Head of caudate nucleus (tissue), 42 donors: Measurements from ENCODE around the gene SLIT3.

Experiments
- DNase-seq, 42 donors: peaks; one replicate each; pipeline versions ENCODE4 v3.0.0 to v3.0.0-alpha.2; 2020 to 2021; ENCODE audit warnings: mixed read lengths in 7 of 42
- intact Hi-C: fragments of 100-400 bp; cut with DNase I; formaldehyde crosslinking; loops from one replicate; pipeline ENCODE4 v1.15.0; 2022

Gene SLIT3

DNA sequence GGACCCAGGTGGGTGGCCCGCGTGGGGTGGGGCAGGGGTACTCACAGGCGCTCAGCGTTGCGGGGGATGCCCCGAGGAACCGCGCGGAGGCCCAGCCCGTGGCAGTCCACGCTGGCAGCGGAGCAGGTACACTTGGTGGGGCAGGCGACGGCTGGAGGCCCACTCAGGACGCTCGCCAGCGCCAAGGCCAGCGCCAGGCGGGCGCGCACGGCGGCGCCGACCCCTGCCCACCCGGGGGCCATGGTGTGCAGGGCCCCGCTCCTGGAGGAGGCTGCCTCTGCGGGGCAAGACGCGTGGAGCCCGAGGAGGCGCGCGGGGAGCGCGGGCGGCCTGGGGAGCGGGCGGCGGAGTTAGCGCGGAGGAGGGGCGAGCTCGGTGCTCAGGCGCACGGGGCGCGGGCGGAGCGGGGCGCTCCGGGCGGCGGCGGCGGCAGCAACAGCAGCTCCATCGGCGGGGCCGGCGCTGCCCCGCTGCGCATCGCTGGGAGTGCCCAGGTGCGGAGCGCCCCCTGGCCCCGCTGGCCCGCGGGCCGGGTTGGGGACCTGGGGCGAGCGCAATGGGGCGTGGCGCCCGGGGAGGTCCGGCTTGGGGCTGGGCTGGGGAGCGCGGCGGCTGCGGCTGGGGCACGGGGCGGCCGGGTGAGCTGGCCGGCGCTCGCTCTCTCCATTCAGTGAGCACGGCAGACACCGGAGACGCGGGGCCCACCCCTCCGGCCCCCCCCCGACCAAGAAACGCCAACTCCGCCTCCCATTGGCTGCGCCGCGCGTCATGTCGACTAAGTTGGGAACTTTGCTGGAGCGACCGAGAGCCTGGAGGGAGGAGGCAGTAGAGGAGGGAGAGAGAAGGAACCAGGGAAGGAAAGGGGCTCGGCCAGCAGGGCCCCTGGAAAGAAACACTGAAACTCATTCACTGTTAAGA is at the start of gene SLIT3:
Gene SLIT3, minus strand, starts transcription at position 672 of the 918 bp plus-strand sequence. Its CDS starts 430 bp downstream, at position 242.
- intact Hi-C loops, result loop anchor here (5.0 kb wide), 1 partner anchor 313 kb away; no protein-coding TSS in a partner anchor
- peak in 41 of 42 donors; percentile 32 to 84 (median 64) for DNase-seq

DNA sequence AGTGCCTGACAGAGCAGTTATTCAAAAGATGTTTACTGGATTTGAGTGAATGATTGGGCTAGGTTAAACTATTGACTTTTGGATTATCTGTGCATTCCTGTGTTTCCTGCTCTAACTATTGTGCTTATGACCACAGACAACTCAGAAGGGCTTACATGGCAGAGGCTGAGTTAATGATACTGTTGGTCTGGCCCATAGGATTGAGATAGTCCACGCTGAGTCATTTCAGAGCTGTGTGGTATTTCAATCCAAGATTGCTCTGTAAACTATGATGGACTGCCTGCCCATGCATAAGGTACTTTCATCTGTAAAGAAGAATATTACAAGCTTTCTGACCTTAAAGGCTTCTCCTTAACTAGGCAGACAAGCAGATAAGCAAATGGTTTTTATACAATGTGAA is 49.1 kb upstream of the SLIT3 start:
- intact Hi-C loops, result no loop called here
- no peak for DNase-seq

DNA sequence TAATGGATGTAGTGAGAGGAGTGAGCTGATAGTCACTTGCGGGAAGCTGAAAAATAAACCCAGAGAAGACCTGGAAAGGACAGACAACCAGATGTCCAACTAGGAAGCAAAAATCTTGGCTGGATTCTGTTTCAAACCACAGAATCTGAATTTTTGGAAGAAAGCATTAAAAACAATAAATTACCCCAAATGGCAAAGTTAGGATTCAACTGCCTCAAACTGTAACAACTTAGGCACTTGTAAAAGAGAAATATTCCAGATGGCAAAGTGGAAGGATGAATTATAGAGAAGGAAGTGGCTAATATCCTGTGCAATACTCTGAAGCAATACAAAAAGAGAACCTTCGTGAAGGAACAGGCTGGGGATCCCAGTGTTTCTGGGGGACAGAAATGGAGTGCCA is 46.8 kb upstream of the SLIT3 start:
- intact Hi-C loops, result no loop called here
- DNase-seq, result no peak

DNA sequence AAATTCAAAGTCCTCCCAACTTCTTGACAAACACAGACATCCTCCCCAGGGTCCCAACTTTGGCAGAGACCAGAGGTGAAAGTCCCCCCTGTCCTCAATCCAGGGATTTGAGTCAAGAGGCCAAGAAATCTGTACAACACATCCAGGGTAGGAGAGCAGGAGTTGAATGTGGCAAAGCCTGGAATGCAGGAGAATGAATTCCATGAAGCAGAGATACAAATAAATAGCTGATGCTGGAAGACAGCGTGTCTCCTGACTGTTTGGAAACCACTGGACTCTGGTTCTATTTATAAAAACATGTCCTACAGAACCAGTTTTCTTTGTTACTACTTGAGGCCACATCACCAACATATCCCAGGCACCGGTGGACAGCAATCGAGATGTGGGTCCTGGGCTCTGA is 43.7 kb upstream of the SLIT3 start:
- intact Hi-C loops, result no loop called here
- no peak for DNase-seq

DNA sequence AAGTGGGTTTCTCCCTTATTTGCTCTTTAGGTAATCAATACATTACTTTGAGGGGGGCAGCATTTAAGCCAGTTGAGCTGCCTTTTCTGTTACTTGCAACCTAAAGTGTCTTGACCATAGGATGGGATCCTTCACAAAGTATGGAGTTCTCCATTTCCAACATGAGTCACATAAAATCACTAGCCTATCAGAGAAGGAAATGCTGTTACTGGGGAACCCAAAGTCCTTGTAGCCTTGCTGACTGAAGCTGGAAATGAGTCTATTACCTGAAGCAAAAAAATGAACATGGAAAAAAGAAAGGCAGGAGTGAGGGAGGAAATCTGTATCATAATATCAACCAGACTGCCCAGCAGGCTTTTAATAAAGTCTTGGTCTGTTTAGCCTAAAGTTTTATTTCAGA is 42.8 kb upstream of the SLIT3 start:
- intact Hi-C loops, result no loop called here
- no peak for DNase-seq

DNA sequence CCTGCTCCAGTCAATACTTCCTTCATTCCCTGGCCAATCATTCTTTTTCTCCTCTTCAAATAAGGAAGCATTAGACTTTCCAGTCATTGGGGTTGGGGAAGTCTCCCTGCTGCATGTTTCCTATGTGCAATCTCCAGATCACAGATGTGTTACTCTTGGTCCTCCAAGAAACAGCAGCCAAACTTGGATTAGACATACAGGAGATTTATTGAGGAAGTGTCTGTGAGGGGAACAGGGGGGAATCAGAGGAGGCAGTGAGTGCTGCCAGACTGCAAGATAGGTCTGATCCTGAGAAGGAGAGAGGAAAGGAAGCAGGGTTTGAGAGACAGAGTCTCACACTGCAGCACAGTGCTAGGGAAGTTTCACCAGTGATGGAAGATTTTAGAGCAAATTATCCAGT is 40.6 kb upstream of the SLIT3 start:
- DNase-seq, result no peak
- intact Hi-C loops, result no loop called here

DNA sequence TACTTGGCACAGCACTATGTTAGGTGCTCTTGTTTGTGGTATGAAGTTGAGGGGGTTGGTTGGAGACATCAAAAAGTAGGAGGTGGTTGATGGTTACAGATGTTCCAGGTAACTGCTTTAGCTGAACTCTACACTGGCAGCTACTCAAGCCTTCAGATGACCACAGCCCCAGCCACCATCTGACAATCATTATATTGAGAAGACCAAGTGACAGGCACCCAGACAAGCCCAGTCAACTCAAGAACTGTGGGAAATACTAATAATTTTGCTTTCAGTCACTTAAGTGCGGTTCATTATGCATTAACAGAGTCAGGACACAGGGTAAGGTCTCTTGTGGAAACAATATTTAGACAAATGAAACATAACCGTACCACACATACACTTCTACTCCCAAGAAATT is 38.9 kb upstream of the SLIT3 start:
- DNase-seq, result no peak
- intact Hi-C loops, result no loop called here

DNA sequence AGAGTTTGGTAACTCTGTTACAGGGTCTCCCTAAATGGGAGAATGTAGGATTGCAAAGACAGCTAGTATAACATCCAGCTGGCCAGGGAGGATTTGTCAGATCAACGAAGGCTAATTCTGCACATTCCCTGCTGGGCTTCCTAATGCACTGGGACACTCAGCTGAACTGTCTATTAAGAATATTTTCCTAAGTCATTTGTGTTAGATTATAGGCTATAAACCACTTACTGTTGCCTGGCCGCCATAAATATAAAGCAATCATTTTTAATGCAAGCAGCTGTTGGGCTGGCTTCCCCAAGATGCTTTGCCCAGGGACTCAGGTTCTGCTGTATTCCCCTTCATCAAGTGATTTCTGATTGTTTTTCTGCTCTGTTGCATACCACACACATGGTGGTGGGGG is 35.3 kb upstream of the SLIT3 start:
- intact Hi-C loops, result no loop called here
- no peak for DNase-seq

DNA sequence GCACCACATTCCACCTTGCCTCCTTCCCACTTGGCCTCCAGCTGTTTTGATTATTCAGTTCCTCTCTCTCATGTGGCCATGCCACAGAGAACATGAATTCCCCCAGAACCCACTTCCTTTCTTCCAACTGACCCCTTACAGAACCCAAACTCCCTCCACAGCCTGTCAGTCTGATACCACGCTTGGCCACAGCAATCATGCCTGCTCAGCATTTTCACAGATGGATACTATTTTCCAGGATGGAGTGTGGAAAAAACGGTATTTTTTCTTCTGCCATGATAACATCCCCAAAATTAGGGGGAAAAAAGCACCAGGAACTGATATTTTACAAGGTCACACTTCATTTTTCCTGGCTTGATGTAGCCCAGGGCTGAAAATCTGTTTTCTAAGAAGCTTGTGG is 34.9 kb upstream of the SLIT3 start:
- DNase-seq, result no peak
- intact Hi-C loops, result no loop called here

DNA sequence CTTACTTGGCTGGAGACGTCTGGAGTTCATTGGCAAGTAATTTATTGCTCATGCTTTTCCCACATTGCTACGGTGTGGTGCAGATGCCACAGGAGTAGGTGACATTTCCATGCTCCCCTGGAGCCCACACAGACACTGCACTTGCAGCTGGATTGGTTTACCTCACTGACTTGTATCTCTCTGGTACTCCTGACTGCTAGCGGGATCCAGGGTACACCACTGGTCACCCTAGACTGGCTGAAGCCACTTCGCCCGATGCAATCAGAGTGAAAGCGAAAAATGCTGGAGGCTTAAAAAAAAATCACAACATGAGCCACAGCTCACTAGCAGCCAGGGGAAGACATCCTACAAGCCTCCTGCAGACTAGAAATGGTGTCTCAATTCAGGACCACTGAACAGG is 32.6 kb upstream of the SLIT3 start:
- DNase-seq, result no peak
- intact Hi-C loops, result no loop called here

DNA sequence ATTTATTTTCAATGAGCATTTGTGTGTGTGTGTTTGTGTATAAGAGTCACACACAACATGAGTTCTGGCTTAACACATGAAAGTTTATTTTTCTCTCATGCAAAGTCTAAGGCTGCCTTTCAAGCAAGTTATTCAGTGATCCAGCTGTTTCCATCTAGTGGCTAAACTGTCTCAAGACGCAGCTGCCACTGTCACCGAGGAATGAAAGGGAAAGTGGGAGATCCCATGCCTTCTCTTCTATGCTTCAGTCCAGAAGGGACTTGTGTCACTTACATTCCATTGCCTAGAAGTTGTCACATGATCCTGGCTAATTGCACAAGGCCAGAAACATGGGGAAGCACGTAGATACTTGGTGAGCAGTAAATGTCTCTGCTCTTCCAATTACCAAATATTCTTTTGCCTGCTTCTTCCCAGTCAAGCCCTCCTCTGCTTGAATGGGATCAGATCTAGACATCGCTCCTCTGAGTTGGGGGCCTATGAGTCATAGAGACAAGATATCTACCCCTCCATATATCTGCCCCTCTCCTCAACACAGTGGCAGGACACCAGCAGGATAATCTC is 30.4 kb upstream of the SLIT3 start:
- intact Hi-C loops, result no loop called here
- DNase-seq, result no peak

DNA sequence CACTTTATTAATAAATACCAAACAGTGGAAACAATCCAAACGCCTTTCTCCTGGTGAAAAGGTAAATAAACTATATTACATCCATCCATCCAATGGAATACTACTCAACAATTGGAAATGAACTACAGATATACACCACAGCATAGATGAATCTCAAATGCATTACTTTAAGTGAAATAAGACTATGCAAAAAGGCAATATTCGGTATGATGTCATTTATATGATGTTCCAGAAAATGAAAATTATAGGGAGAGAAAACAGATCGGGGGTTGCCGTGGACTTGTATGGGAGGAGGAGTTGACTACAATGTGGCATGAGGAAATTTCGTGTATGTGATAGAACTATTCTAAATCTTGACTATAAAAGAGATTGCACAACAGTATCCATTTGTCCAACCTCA is 27.5 kb upstream of the SLIT3 start:
- DNase-seq, result no peak
- intact Hi-C loops, result no loop called here

DNA sequence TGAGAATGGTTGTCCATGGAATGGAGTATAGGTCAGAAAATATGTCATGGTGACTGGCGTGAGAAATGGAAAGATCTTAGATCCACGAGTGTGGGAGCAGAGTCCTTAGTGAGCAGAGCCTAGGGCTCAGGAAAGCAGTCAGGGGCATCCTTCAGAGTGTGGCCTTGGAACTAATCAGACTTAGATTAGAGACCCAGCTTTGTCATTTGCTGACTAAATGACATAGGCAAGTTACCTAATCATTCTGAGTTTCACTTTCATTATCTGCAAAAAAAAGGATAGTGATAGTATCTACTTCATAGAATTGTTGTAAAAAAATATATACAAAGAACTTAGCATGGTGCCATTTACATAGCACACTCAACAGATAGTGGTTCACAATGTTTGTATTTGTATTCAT is 24.3 kb upstream of the SLIT3 start:
- DNase-seq, result no peak

DNA sequence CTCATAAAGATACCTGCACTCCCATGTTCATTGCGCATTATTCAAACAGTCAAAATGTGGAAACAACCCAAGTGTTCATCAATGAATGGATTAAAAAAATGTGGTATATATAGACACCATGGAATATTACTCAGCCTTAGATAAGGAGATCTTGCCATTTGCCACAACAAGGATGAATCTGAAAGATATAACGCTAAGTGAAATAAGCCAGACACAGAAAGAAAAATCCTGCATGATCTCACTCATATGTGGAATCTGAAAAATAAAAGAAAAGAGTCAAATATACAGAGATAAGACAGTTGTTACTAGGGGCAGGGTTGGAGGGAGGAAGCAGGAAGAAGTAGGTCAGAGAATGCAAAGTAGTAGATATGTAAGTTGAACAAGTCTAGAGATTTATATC is 17.6 kb upstream of the SLIT3 start:
- intact Hi-C loops, result no loop called here
- no peak for DNase-seq

More for the DNA sequence above, 24.3 kb upstream of the SLIT3 start:
- intact Hi-C loops, result no loop called here

DNA sequence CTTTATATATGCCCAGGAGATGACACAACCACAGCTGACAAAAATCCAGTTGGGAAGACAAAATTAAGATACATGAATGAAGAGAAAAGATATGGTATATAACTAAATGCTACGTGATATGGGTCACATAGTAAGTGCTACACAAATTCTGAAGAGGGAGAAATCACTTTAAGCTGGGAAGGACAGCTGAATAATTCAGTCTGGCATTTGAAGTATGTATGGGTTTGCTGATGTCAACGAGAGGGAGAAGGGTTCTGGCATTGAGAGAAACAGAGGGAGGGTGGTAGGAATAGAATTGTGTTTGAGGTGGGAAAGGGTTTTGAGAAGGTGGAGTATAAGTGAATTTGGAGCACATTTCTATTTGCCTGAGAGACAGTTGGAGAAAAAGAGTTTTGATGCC is 6.7 kb upstream of the SLIT3 start:
- intact Hi-C loops, result no loop called here

DNA sequence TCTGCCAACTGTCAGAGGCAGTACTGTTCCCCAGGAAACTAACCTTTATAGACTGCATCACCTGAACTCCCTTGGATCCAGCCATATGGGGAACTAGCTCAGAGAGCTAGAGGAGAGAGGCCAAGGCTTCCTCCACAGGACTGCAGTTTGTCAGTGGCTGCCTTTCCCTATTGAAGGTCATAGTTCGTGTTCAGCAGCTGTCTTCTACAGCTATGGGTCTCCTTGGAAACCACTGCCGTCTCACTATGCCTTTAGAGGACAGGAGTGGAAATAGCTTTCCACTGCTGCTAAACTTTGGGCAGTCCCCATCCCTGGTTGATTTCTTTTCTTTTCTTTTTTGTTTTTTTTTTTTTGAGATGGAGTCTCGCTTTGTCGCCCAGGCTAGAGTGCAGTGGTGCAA is 4.4 kb upstream of the SLIT3 start:
- intact Hi-C loops, result no loop called here
- no peak for DNase-seq

More for the DNA sequence above, 6.7 kb upstream of the SLIT3 start:
- DNase-seq, result no peak

DNA sequence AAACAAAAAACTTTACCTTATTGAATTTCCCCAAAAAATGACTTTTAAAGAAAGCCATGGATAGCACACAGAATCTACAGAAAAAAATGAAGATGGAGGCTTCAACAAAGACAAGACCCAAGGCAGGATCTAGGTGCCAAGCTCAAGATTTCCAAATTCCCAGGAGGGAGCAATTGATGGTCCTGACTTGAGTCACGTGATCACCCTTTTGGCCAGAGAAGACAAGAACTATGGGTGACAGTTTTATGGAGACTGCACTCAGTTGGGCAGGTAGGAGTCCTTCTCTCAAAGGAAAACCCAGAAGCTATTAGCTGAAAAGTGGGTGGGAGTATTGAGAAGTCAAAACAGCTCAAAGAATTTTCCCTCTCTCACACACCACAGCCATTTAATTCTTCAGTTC is 3.2 kb upstream of the SLIT3 start:
- no peak for DNase-seq
- intact Hi-C loops, result loop anchor here (5.0 kb wide), 1 partner anchor 317 kb away; no protein-coding TSS in a partner anchor

DNA sequence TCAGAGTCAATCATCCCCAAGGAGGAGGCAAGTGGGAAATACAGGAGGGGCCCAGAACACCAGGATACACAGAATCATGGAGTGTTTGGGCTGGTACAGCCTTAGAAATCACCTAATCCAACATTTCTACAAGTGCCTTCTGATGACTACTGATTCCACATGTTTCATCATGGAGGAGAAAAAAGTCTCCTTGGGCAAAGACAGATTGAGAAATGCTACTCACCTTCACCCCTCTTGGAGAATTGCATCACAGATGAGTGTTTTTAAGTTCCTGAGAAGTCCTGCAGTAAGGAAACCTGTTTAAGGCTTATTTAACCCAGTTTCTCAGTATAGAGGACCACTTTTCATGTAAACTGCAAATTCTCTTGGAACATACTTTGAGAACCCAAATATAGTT is 2.2 kb upstream of the SLIT3 start:
- DNase-seq, result no peak
- intact Hi-C loops, result loop anchor here (5.0 kb wide), 1 partner anchor 316 kb away; no protein-coding TSS in a partner anchor

DNA sequence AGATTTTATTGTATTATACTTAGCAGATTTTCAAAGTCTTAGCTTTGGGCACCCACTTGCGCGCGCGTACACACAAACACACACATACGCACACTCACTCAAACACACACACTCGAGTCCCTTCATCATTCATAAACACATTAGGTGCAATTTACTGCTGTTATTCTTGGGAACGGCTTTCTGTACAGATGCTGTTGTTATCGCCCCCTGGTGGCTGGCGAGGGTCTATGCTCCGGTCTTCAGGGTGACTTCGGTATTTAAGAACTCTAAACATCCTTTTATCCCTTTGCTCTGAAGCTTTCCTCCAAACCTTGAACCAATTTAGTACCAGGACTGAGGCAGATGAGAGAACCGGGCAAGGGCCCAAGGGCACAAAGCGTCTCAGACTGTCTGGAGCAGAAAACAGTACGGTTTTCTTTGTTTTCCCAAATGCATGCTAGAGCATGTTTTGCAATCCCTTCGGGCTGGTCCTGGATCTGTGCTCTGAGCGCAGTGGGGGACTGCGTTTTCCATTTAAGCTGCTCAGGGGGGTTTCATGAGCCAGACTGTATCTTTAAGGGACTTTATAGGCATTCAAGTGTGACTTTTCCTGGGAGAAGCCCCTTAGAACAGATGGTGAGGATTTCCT is 1.7 kb upstream of the SLIT3 start:
- peak; percentile 60 to 93 (median 84) for DNase-seq
- intact Hi-C loops, result loop anchor here (5.0 kb wide), 1 partner anchor 315 kb away; no protein-coding TSS in a partner anchor

DNA sequence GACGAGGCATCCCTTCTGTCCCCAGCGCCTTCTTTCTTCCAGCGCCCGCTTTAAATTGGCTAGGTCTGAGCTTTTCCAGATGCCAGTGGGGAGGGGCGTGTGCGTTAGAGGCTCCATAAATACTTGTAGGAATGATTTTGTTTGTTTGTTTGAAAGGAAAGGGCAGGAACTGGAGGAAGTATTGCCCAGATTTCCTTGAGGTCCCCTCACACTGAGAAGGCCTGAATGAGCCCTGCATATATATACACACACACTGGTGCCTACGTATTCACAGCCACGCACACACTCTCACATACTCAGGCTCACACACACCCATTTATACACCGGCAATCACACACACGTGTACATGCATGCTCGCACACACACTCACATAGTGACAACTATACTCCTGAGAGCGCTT is 1.0 kb upstream of the SLIT3 start:
- intact Hi-C loops, result loop anchor here (5.0 kb wide), 1 partner anchor 315 kb away; no protein-coding TSS in a partner anchor

More for the DNA sequence above, 1.0 kb upstream of the SLIT3 start:
- no peak for DNase-seq
